Testis (tissue), 3 donors: Measurements from ENCODE around the gene ADAMTS19. TPM values are rescaled to one million over a fixed set of nuclear protein-coding genes. Genes with fewer than 3 reads are reported as not detected.

Experiments
- DNase-seq: peaks from one replicate; pipeline ENCODE4 v3.0.0-alpha.2; 2019
- H3K27ac ChIP-seq, 2 donors: fragments of 200-600 bp; sonication (generic); one replicate each; pipeline ENCODE4 v1.5.1; 2019
- H3K27me3 ChIP-seq: fragments of 200-600 bp; sonication (generic); one replicate; pipeline ENCODE4 v1.5.1; 2019
- H3K36me3 ChIP-seq: fragments of 200-600 bp; sonication (generic); one replicate; pipeline ENCODE4 v1.5.1; 2017; ENCODE audit warnings: low read depth; ENCODE audit errors: missing control alignments
- H3K4me1 ChIP-seq: fragments of 200-600 bp; sonication (generic); one replicate; pipeline ENCODE4 v1.5.1; 2019
- H3K4me3 ChIP-seq, 2 donors: fragments of 200-600 bp; sonication (generic); one replicate each; pipeline ENCODE4 v1.5.1; 2017 to 2019
- H3K9me3 ChIP-seq: fragments of 200-600 bp; sonication (generic); one replicate; pipeline ENCODE4 v1.5.1; 2017
- CTCF ChIP-seq, 3 experiments: fragments of 450-650 bp in 2 of 3; fragments of 200-600 bp in 1 of 3; sonication (generic) in 1 of 3; IDR thresholded peaks; one replicate each; pipeline ENCODE4 v1.5.1; 2016 to 2019; ENCODE audit warnings: antibody characterized with exemption in 3 of 3, mild to moderate bottlenecking in 2 of 3, moderate library complexity in 1 of 3
- POLR2A ChIP-seq: fragments of 450-650 bp; IDR thresholded peaks from one replicate; pipeline ENCODE4 v1.6.1; 2017; ENCODE audit warnings: antibody characterized with exemption, mild to moderate bottlenecking, moderate library complexity
- WGBS, 2 donors: methylation state at CpG; one replicate each; pipeline ENCODE4 v1.1.5; 2018; 5-methylcytosine and 5-hydroxymethylcytosine counted together
- intact Hi-C: fragments of 100-400 bp; cut with DNase I; formaldehyde crosslinking; loops from one replicate; pipeline ENCODE4 v1.15.1; 2023; ENCODE audit warnings: low total_unique reads
- polyA plus RNA-seq: library from polyadenylated mRNA; stranded (reverse); fragments of 350-450 nt; fragmentation: Illumina TruSeq; extraction: RNeasy Lipid Tissue Mini Kit (QIAGEN cat#74804); gene quantifications from one replicate; pipeline ENCODE4 v1.2.3, GENCODE V29; 2014; ENCODE audit warnings: low read depth, low replicate concordance; ENCODE audit not compliant: insufficient read depth
- total RNA-seq, 2 donors: library from RNA; depleted of rRNA; stranded (reverse); fragments of >200 nt; gene quantifications; one replicate each; pipeline ENCODE4 v1.2.3, GENCODE V29; 2016

The ADAMTS19 gene
- total and polyA plus RNA-seq, 3 donors from 2014 or later: 0.90 to 4.6 (median 2.6) TPM

- intact Hi-C loops: no loop called here
- Histone ChIP-seq H3K27ac (no peak overlapping the region), H3K4me1 (no peaks in the 10 kb centered on the region), H3K27me3 (no peaks in the 10 kb centered on the region), H3K9me3 (no peaks in the 10 kb centered on the region), H3K36me3 (no peaks in the 10 kb centered on the region), H3K4me3 (no peak overlapping the region)
- no peak for DNase-seq
- TF ChIP-seq POLR2A (no peak), CTCF (IDR thresholded peaks at IDR 0.05) (no peak)
- 88 to 97% methylated on average over 1 of the region's 1 CpG for WGBS, 2 donors
These were observed 46.0 kb downstream of the ADAMTS19 start for GRCh38 chr5:129506086-129506485.

- Histone ChIP-seq H3K4me3 (no peak overlapping the region), H3K27ac (no peak overlapping the region), H3K36me3 (no peaks in the 10 kb centered on the region), H3K9me3 (no peaks in the 10 kb centered on the region), H3K27me3 (no peaks in the 10 kb centered on the region), H3K4me1 (no peaks in the 10 kb centered on the region)
- TF ChIP-seq POLR2A (no peak), CTCF (IDR thresholded peaks at IDR 0.05) (no peak)
- no peak for DNase-seq
- intact Hi-C loops: no loop called here
These were observed 46.9 kb downstream of the ADAMTS19 start for GRCh38 chr5:129506950-129507349.

GRCh38 chr5:129507527-129507926, 47.4 kb downstream of the ADAMTS19 start:
- H3K36me3 ChIP-seq: no peaks in the 10 kb centered on the region
- intact Hi-C loops: no loop called here
- 67 to 76% methylated on average over 6 of the region's 6 CpGs for WGBS, 2 donors
- no peak for TF ChIP-seq POLR2A
- no peak for TF ChIP-seq CTCF (IDR thresholded peaks at IDR 0.05)
- no peaks in the 10 kb centered on the region for H3K27me3 ChIP-seq
- no peak overlapping the region for H3K27ac ChIP-seq
- H3K4me3 ChIP-seq: no peak overlapping the region
- H3K9me3 ChIP-seq: no peaks in the 10 kb centered on the region
- DNase-seq: no peak
- no peaks in the 10 kb centered on the region for H3K4me1 ChIP-seq

GRCh38 chr5:129508606-129509005, 48.5 kb downstream of the ADAMTS19 start:
- DNase-seq: no peak
- TF ChIP-seq CTCF (IDR thresholded peaks at IDR 0.05) (no peak), POLR2A (no peak)
- Histone ChIP-seq H3K9me3 (no peaks in the 10 kb centered on the region), H3K27ac (no peak overlapping the region), H3K4me1 (no peaks in the 10 kb centered on the region), H3K36me3 (no peaks in the 10 kb centered on the region), H3K4me3 (no peak overlapping the region), H3K27me3 (no peaks in the 10 kb centered on the region)
- intact Hi-C loops: no loop called here
- 69 to 76% methylated on average over 2 of the region's 2 CpGs for WGBS, 2 donors

GRCh38 chr5:129509363-129509975, 49.4 kb downstream of the ADAMTS19 start:
- WGBS, 2 donors: 70 to 75% methylated on average over 2 of the region's 2 CpGs

More at GRCh38 chr5:129509363-129509975, 49.4 kb downstream of the ADAMTS19 start:
- no peaks in the 10 kb centered on the region for H3K4me1 ChIP-seq
- no peak overlapping the region for H3K27ac ChIP-seq
- TF ChIP-seq POLR2A (no peak), CTCF (IDR thresholded peaks at IDR 0.05) (no peak)
- intact Hi-C loops: no loop called here
- no peaks in the 10 kb centered on the region for H3K9me3 ChIP-seq
- H3K36me3 ChIP-seq: no peaks in the 10 kb centered on the region
- no peak for DNase-seq
- H3K4me3 ChIP-seq: no peak overlapping the region
- no peaks in the 10 kb centered on the region for H3K27me3 ChIP-seq
